Panc1 (cell line): ENCODE data around the gene EMILIN2. TPM values are rescaled to one million over a fixed set of nuclear protein-coding genes. Genes with fewer than 3 reads are reported as not detected.

Experiments used
- ATAC-seq: fragments of 200-7000 bp; cut with Tn5 transposase; 2 replicates; pipeline ENCODE4 v1.9.1; 2020; ENCODE audit warnings: mild to moderate bottlenecking, moderate library complexity
- BruUV-seq: library from RNA; stranded (reverse); fragments of 400-500 nt; replicated peaks from 2 replicates; lab custom pipeline; 2021; lab: Mats Ljungman, UMichigan
- CTCF ChIA-PET: fragments of 300-600 bp; sonication (Branson Sonifier 250); formaldehyde crosslinking; loops from one replicate; lab custom pipeline; 2022; ENCODE audit warnings: antibody characterized with exemption; lab: Charles Lee
- POLR2A ChIA-PET: fragments of 300-600 bp; sonication (Branson Sonifier 250); formaldehyde crosslinking; loops from one replicate; lab custom pipeline; 2022; ENCODE audit warnings: antibody characterized with exemption; lab: Charles Lee
- DNase-seq: peaks from one replicate; pipeline ENCODE4 v3.0.0-alpha.2; 2010; ENCODE audit warnings: low read depth, low spot score
- H3K27ac ChIP-seq: 2 replicates; pipeline ENCODE4 v1.5.1; 2011; ENCODE audit warnings: mild to moderate bottlenecking, low read length, inconsistent platforms
- H3K27me3 ChIP-seq: fragments of 200-500 bp; sonication (Bioruptor generic); 2 replicates; pipeline ENCODE4 v1.6.0; 2014; ENCODE audit warnings: low read length, inconsistent platforms; ENCODE audit not compliant: control insufficient read depth, insufficient read depth
- H3K36me3 ChIP-seq: fragments of 200-500 bp; sonication (Bioruptor generic); 2 replicates; pipeline ENCODE4 v1.5.1; 2014; ENCODE audit warnings: inconsistent platforms, mild to moderate bottlenecking, low read length, moderate library complexity; ENCODE audit not compliant: control insufficient read depth, insufficient read depth
- H3K4me1 ChIP-seq: 2 replicates; pipeline ENCODE4 v1.5.1; 2011; ENCODE audit warnings: inconsistent platforms, mild to moderate bottlenecking, low read length, moderate library complexity; ENCODE audit not compliant: control insufficient read depth, insufficient read depth
- H3K4me3 ChIP-seq, 2 experiments: 2 replicates each; pipeline ENCODE4 v1.5.1; 2011 to 2012; ENCODE audit warnings: low read depth in 2 of 2, low read length in 2 of 2, mild to moderate bottlenecking in 2 of 2, inconsistent platforms in 1 of 2, moderate library complexity in 1 of 2
- H3K9me3 ChIP-seq: fragments of 200-500 bp; sonication (Bioruptor generic); 2 replicates; pipeline ENCODE4 v1.5.1; 2014; ENCODE audit warnings: low read depth, mild to moderate bottlenecking, inconsistent platforms, low read length, moderate library complexity; ENCODE audit not compliant: control insufficient read depth, insufficient read depth
- CTCF ChIP-seq: fragments of 450-650 bp; IDR thresholded peaks from 2 replicates; pipeline ENCODE4 v1.5.1; 2017; ENCODE audit warnings: mild to moderate bottlenecking
- POLR2AphosphoS5 ChIP-seq: IDR thresholded peaks from 2 replicates; pipeline ENCODE4 v1.6.1; 2012; ENCODE audit warnings: mild to moderate bottlenecking, low read depth, low read length, moderate library complexity
- REST ChIP-seq, 2 experiments: IDR thresholded peaks; 2 replicates each; pipeline ENCODE4 v1.6.1; 2011 to 2012; ENCODE audit warnings: low read depth in 2 of 2, control low read depth in 1 of 2, low read length in 1 of 2, mild to moderate bottlenecking in 1 of 2, moderate library complexity in 1 of 2; ENCODE audit not compliant: insufficient read depth in 1 of 2
- SIN3A ChIP-seq: IDR thresholded peaks from 2 replicates; pipeline ENCODE4 v1.6.1; 2012; ENCODE audit warnings: low read depth, mild to moderate bottlenecking, low read length, moderate library complexity, borderline replicate concordance; ENCODE audit not compliant: insufficient read depth
- TCF7L2 ChIP-seq: IDR thresholded peaks from 2 replicates; pipeline ENCODE4 v1.6.1; 2011; ENCODE audit warnings: mild to moderate bottlenecking, low read depth, low read length, inconsistent platforms
- in situ Hi-C: cut with HindIII; loops from 2 replicates; pipeline ENCODE4 v1.10.0; 2016; ENCODE audit warnings: low sequenced_read_pairs, low pct_unique_long_range_greater_than_20kb
- intact Hi-C: fragments of 100-400 bp; cut with micrococcal nuclease; formaldehyde crosslinking; loops from one replicate; pipeline ENCODE4 v1.10.0; 2022; ENCODE audit not compliant: unreplicated experiment
- total RNA-seq: library from RNA; stranded (reverse); gene quantifications from one replicate; pipeline ENCODE4 v1.2.1, GENCODE V29; 2021; ENCODE audit not compliant: unreplicated experiment

Gene EMILIN2
- total RNA-seq, 1 experiment from 2014 or later = 18.3 TPM

GRCh38 chr18:2881840-2882195 is 35.0 kb downstream of the EMILIN2 start:
- ChIA-PET CTCF (no interaction called here), POLR2A (no interaction called here)
- Histone ChIP-seq H3K4me3 (no peak overlapping the region), H3K4me1 (no peaks in the 10 kb centered on the region), H3K27me3 (no peaks in the 10 kb centered on the region; the same call in 1 of the 2 replicates), H3K27ac (no peak overlapping the region), H3K36me3 (no peaks in the 10 kb centered on the region), H3K9me3 (no peaks in the 10 kb centered on the region)
- intact Hi-C loops (no loop called here), in situ Hi-C loops (no loop called here)
- DNase-seq (no peak), ATAC-seq (no peak)
- TF ChIP-seq SIN3A (no peak), TCF7L2 (no peak), POLR2AphosphoS5 (no peak), REST (IDR thresholded peaks at IDR 0.05; ENCODE audit: insufficient read depth in 1 of 2, low read depth in 2 of 2, low read length in 1 of 2) (no peak), CTCF (no peak)
- no TSS peak for BruUV-seq

- POLR2A ChIA-PET = no interaction called here
- BruUV-seq = no TSS peak
- Histone ChIP-seq H3K36me3 (no peaks in the 10 kb centered on the region), H3K9me3 (no peaks in the 10 kb centered on the region), H3K4me1 (no peaks in the 10 kb centered on the region), H3K27ac (no peak overlapping the region), H3K27me3 (no peaks in the 10 kb centered on the region; the same call in 1 of the 2 replicates), H3K4me3 (no peak overlapping the region)
- in situ Hi-C loops = no loop called here
- ATAC-seq (no peak), DNase-seq (no peak)
- intact Hi-C loops = no loop called here
- no peak for TF ChIP-seq POLR2AphosphoS5
- CTCF ChIA-PET = no interaction called here
These were observed 35.4 kb downstream of the EMILIN2 start for GRCh38 chr18:2882201-2882600.

- CTCF ChIA-PET = no interaction called here
These were observed 36.4 kb downstream of the EMILIN2 start for GRCh38 chr18:2883076-2883735.

More at GRCh38 chr18:2883076-2883735, 36.4 kb downstream of the EMILIN2 start:
- intact Hi-C loops = no loop called here
- TF ChIP-seq SIN3A = no peak
- TF ChIP-seq CTCF = no peak
- TF ChIP-seq REST (IDR thresholded peaks at IDR 0.05; ENCODE audit: insufficient read depth in 1 of 2, low read depth in 2 of 2, low read length in 1 of 2) = no peak
- no peak for TF ChIP-seq POLR2AphosphoS5
- no peak for TF ChIP-seq TCF7L2
- Histone ChIP-seq H3K4me1 (no peaks in the 10 kb centered on the region), H3K4me3 (no peak overlapping the region), H3K9me3 (no peaks in the 10 kb centered on the region), H3K27me3 (no peaks in the 10 kb centered on the region; the same call in 1 of the 2 replicates), H3K36me3 (no peaks in the 10 kb centered on the region), H3K27ac (no peak overlapping the region)
- POLR2A ChIA-PET = no interaction called here
- no TSS peak for BruUV-seq
- no peak for DNase-seq
- no peak for ATAC-seq
- in situ Hi-C loops = no loop called here
